GM23338 (cell line): ENCODE results near the gene DLX4. TPM values are rescaled to one million over a fixed set of nuclear protein-coding genes. Genes with fewer than 3 reads are reported as not detected.

Experiments used
- ATAC-seq: fragments of 200-7000 bp; cut with Tn5 transposase; 3 replicates; pipeline ENCODE4 v1.9.1; 2020
- DNase-seq: peaks from one replicate; pipeline ENCODE4 v3.0.0-alpha.2; 2015; ENCODE audit warnings: low spot score
- H2AFZ ChIP-seq: fragments of 200-600 bp; sonication (generic); 2 replicates; pipeline ENCODE4 v1.8.0; 2016; ENCODE audit warnings: antibody characterized with exemption, mild to moderate bottlenecking, moderate library complexity
- H3F3A ChIP-seq: fragments of 200-600 bp; sonication (generic); replicated peaks from 2 replicates; pipeline ENCODE4 v1.8.0; 2017; ENCODE audit warnings: antibody characterized with exemption, mixed run types, low read depth
- H3K27ac ChIP-seq: fragments of 200-600 bp; sonication (generic); 2 replicates; pipeline ENCODE4 v1.6.1; 2016; ENCODE audit warnings: low read depth
- H3K27me3 ChIP-seq: fragments of 200-600 bp; sonication (generic); 2 replicates; pipeline ENCODE4 v1.8.0; 2016; ENCODE audit warnings: mild to moderate bottlenecking, mixed run types, moderate library complexity; ENCODE audit not compliant: insufficient read depth
- H3K36me3 ChIP-seq: fragments of 200-600 bp; sonication (generic); 2 replicates; pipeline ENCODE4 v1.8.0; 2016; ENCODE audit warnings: mild to moderate bottlenecking; ENCODE audit not compliant: insufficient read depth
- H3K4me1 ChIP-seq: fragments of 200-600 bp; sonication (generic); 2 replicates; pipeline ENCODE4 v1.8.0; 2016; ENCODE audit warnings: mild to moderate bottlenecking, moderate library complexity; ENCODE audit not compliant: insufficient read depth
- H3K4me2 ChIP-seq: fragments of 200-600 bp; sonication (generic); 2 replicates; pipeline ENCODE4 v1.7.1; 2017; ENCODE audit warnings: mixed run types
- H3K4me3 ChIP-seq: fragments of 200-600 bp; sonication (generic); 2 replicates; pipeline ENCODE4 v1.6.1; 2016; ENCODE audit warnings: mixed run types
- H3K79me2 ChIP-seq: fragments of 200-600 bp; sonication (generic); replicated peaks from 2 replicates; pipeline ENCODE4 v1.8.0; 2017; ENCODE audit warnings: mild to moderate bottlenecking; ENCODE audit not compliant: insufficient read depth
- H3K9me2 ChIP-seq: fragments of 200-600 bp; sonication (generic); 2 replicates; pipeline ENCODE4 v1.8.0; 2017; ENCODE audit not compliant: insufficient read depth
- H4K20me1 ChIP-seq: fragments of 200-600 bp; sonication (generic); replicated peaks from 2 replicates; pipeline ENCODE4 v1.8.0; 2017; ENCODE audit warnings: mild to moderate bottlenecking; ENCODE audit not compliant: insufficient read depth
- H3K27ac Mint-ChIP-seq: 2 replicates; pipeline ENCODE4 v1.8.0; 2020; ENCODE audit warnings: inconsistent platforms, mild to moderate bottlenecking, moderate library complexity, mixed read lengths
- H3K27me3 Mint-ChIP-seq: 3 replicates; pipeline ENCODE4 v1.8.0; 2022; ENCODE audit warnings: low read depth, mild to moderate bottlenecking, moderate library complexity, mixed read lengths, inconsistent platforms; ENCODE audit not compliant: insufficient read depth, poor library complexity
- H3K36me3 Mint-ChIP-seq: 3 replicates; pipeline ENCODE4 v1.8.0; 2021; ENCODE audit warnings: low read depth, mild to moderate bottlenecking, inconsistent platforms, moderate library complexity, mixed read lengths
- H3K4me1 Mint-ChIP-seq: 3 replicates; pipeline ENCODE4 v1.8.0; 2020; ENCODE audit warnings: mild to moderate bottlenecking, inconsistent platforms, mixed read lengths
- H3K4me3 Mint-ChIP-seq: 3 replicates; pipeline ENCODE4 v1.8.0; 2021; ENCODE audit warnings: moderate library complexity, mild to moderate bottlenecking, inconsistent platforms, mixed read lengths
- H3K9me3 Mint-ChIP-seq: 3 replicates; pipeline ENCODE4 v1.8.0; 2020; ENCODE audit warnings: moderate library complexity, mild to moderate bottlenecking, inconsistent platforms, mixed read lengths
- CREB1 ChIP-seq: fragments of 250-450 bp; sonication (Bioruptor Pico); IDR thresholded peaks from 2 replicates; pipeline ENCODE4 v1.5.0; 2020; ENCODE audit warnings: low read depth, mild to moderate bottlenecking, moderate library complexity
- EZH2 ChIP-seq: fragments of 200-600 bp; sonication (generic); IDR thresholded peaks from one replicate; pipeline ENCODE4 v1.8.0; 2017; ENCODE audit warnings: antibody characterized with exemption, mild to moderate bottlenecking, low read depth; ENCODE audit not compliant: unreplicated experiment
- EZH2phosphoT487 ChIP-seq: fragments of 200-600 bp; sonication (generic); IDR thresholded peaks from one replicate; pipeline ENCODE4 v1.8.1; 2018; ENCODE audit warnings: antibody characterized with exemption; ENCODE audit not compliant: unreplicated experiment
- JUNB ChIP-seq: IDR thresholded peaks from one replicate; pipeline ENCODE4 v1.6.1; 2016; ENCODE audit warnings: antibody characterized with exemption; ENCODE audit not compliant: unreplicated experiment
- NANOG ChIP-seq: IDR thresholded peaks from 2 replicates; pipeline ENCODE4 v1.6.1; 2016; ENCODE audit warnings: antibody characterized with exemption, borderline replicate concordance
- POLR2AphosphoS5 ChIP-seq: IDR thresholded peaks from 2 replicates; pipeline ENCODE4 v1.6.1; 2016; ENCODE audit warnings: antibody characterized with exemption, low read depth
- REST ChIP-seq: IDR thresholded peaks from one replicate; pipeline ENCODE4 v1.6.1; 2018; ENCODE audit warnings: antibody characterized with exemption; ENCODE audit not compliant: unreplicated experiment
- ZNF114 ChIP-seq: fragments of 250-450 bp; sonication (Bioruptor Pico); IDR thresholded peaks from 2 replicates; pipeline ENCODE4 v1.5.0; 2020; ENCODE audit warnings: mild to moderate bottlenecking, moderate library complexity
- ZNF331 ChIP-seq: fragments of 250-450 bp; sonication (Bioruptor Pico); IDR thresholded peaks from 2 replicates; pipeline ENCODE4 v1.5.0; 2020; ENCODE audit warnings: low read depth, mild to moderate bottlenecking, moderate library complexity
- ZNF462 ChIP-seq: fragments of 250-450 bp; sonication (Bioruptor Pico); IDR thresholded peaks from 2 replicates; pipeline ENCODE4 v1.5.0; 2020; ENCODE audit warnings: mild to moderate bottlenecking, moderate library complexity
- polyA plus RNA-seq: library from polyadenylated mRNA; unstranded; fragments of >200 nt; fragmentation: Nextera tagmentation; extraction: Ambion mirVana; gene quantifications from 2 replicates; pipeline ENCODE4 v1.2.1, GENCODE V29; 2016
- total RNA-seq: library from RNA; depleted of rRNA; stranded (reverse); fragments of >200 nt; shearing (Covaris generic); gene quantifications from 2 replicates; pipeline ENCODE4 v1.2.3, GENCODE V29; 2014
- TF ChIP-seq, protein P1 (sequence below): IDR thresholded peaks from 2 replicates; pipeline ENCODE4 v1.6.1; 2016; ENCODE audit warnings: antibody characterized with exemption
- TF ChIP-seq, protein P2 (sequence below), 2 experiments: fragments of 200-600 bp in 1 of 2; sonication (generic) in 1 of 2; conservative IDR thresholded peaks; 2 replicates each; pipeline versions ENCODE4 v1.5.1 to v1.6.1; 2016 to 2017; ENCODE audit warnings: antibody characterized with exemption in 2 of 2, low read depth in 2 of 2, mild to moderate bottlenecking in 2 of 2, moderate library complexity in 1 of 2

The DLX4 gene
- total and polyA plus RNA-seq, 2 experiments from 2014 or later, result 0.10 to 0.79 TPM

DNA sequence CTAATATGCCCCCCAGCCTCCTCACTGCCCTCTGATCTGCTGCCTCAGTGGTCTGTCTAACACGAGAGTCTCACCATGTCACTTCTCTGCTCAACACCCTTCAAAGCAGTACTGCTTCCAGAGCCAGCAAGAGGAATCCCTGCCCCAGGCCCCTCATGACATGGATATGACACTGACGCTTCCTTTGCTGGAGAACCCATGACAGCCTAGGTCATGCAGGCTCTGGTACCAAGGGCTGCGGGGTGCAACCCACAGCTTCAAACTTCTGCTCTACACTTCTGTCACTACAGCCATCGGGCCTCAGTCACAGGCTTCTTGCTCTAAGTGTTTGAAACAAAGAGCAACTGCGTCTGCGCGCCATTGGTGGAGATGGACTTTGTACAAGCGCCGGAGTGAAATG, 32.6 kb upstream of the DLX4 start (continued):
- no peak for TF ChIP-seq ZNF462
- TF ChIP-seq, protein P1, sequence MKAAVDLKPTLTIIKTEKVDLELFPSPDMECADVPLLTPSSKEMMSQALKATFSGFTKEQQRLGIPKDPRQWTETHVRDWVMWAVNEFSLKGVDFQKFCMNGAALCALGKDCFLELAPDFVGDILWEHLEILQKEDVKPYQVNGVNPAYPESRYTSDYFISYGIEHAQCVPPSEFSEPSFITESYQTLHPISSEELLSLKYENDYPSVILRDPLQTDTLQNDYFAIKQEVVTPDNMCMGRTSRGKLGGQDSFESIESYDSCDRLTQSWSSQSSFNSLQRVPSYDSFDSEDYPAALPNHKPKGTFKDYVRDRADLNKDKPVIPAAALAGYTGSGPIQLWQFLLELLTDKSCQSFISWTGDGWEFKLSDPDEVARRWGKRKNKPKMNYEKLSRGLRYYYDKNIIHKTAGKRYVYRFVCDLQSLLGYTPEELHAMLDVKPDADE, result no peak

GRCh38 chr17:49939318-49939717, 29.7 kb upstream of the DLX4 start:
- Mint-ChIP-seq H3K9me3 (no peaks in the 10 kb centered on the region), H3K36me3 (no peaks in the 10 kb centered on the region), H3K4me1 (peaks cover 12% of the 10 kb centered on the region; the same call in 2 of the 3 replicates), H3K27ac (no peak overlapping the region; the same call in 1 of the 2 replicates), H3K27me3 (peaks cover 19% of the 10 kb centered on the region), H3K4me3 (no peak overlapping the region)
- no peaks in the 10 kb centered on the region for H3F3A ChIP-seq
- H3K36me3 ChIP-seq, result no peaks in the 10 kb centered on the region
- 0 out of 2 replicates have a peak, but pooled peaks cover 4% of the 10 kb centered on the region for H3K4me1 ChIP-seq
- H3K9me2 ChIP-seq, result no peaks in the 10 kb centered on the region
- no peak for ATAC-seq
- H3K4me2 ChIP-seq, result no peak overlapping the region
- no peak overlapping the region for H3K4me3 ChIP-seq
- H3K79me2 ChIP-seq, result no peaks in the 10 kb centered on the region
- no peak overlapping the region for H2AFZ ChIP-seq
- no peaks in the 10 kb centered on the region for H3K27me3 ChIP-seq
- DNase-seq, result no peak
- no peak overlapping the region for H3K27ac ChIP-seq
- H4K20me1 ChIP-seq, result no peaks in the 10 kb centered on the region
- TF ChIP-seq CREB1 (CRISPR knock-in tag), result no peak
- TF ChIP-seq EZH2, result no peak
- TF ChIP-seq NANOG, result no peak
- TF ChIP-seq REST, result no peak
- TF ChIP-seq ZNF114 (CRISPR knock-in tag), result no peak
- no peak for TF ChIP-seq ZNF331
- no peak for TF ChIP-seq JUNB
- TF ChIP-seq POLR2AphosphoS5, result no peak
- TF ChIP-seq, protein P1, result no peak
- TF ChIP-seq, protein P2, sequence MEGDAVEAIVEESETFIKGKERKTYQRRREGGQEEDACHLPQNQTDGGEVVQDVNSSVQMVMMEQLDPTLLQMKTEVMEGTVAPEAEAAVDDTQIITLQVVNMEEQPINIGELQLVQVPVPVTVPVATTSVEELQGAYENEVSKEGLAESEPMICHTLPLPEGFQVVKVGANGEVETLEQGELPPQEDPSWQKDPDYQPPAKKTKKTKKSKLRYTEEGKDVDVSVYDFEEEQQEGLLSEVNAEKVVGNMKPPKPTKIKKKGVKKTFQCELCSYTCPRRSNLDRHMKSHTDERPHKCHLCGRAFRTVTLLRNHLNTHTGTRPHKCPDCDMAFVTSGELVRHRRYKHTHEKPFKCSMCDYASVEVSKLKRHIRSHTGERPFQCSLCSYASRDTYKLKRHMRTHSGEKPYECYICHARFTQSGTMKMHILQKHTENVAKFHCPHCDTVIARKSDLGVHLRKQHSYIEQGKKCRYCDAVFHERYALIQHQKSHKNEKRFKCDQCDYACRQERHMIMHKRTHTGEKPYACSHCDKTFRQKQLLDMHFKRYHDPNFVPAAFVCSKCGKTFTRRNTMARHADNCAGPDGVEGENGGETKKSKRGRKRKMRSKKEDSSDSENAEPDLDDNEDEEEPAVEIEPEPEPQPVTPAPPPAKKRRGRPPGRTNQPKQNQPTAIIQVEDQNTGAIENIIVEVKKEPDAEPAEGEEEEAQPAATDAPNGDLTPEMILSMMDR (conservative IDR thresholded peaks at IDR 0.05; ENCODE audit: low read depth in 2 of 2), result no peak
- TF ChIP-seq EZH2phosphoT487, result no peak
